Subcutaneous adipose tissue (tissue), 4 donors: ENCODE measurements around the gene ARID1B. TPM values are rescaled to one million over a fixed set of nuclear protein-coding genes. Genes with fewer than 3 reads are reported as not detected.

Experiments
- CTCF ChIP-seq: fragments of 450-650 bp; IDR thresholded peaks from one replicate; pipeline ENCODE4 v1.5.1; 2016; ENCODE audit warnings: low read depth, mild to moderate bottlenecking, control low read depth, antibody characterized with exemption, moderate library complexity
- total RNA-seq, 4 donors: library from RNA; depleted of rRNA; stranded (reverse); fragments of >200 nt; gene quantifications; one replicate each; pipeline ENCODE4 v1.1.0, GENCODE V29; 2016

Gene ARID1B
- total RNA-seq, 4 donors from 2014 or later, result 93.8 to 137 (median 104) TPM

GRCh38 chr6:156840606-156841005, 63.4 kb downstream of the ARID1B start:
- TF ChIP-seq CTCF, result no peak

- TF ChIP-seq CTCF, result no peak
Measured at GRCh38 chr6:156841508-156841907, 64.3 kb downstream of the ARID1B start.

- TF ChIP-seq CTCF, result no peak
Measured at GRCh38 chr6:156842598-156843250, 65.5 kb downstream of the ARID1B start.

- TF ChIP-seq CTCF, result no peak
Measured at GRCh38 chr6:156844089-156844488, 66.9 kb downstream of the ARID1B start.

- no peak for TF ChIP-seq CTCF
Measured at GRCh38 chr6:156845454-156846155, 68.4 kb downstream of the ARID1B start.

GRCh38 chr6:156846845-156847599, 69.8 kb downstream of the ARID1B start:
- TF ChIP-seq CTCF, result no peak

GRCh38 chr6:156848123-156848522, 70.9 kb downstream of the ARID1B start:
- TF ChIP-seq CTCF, result no peak
